H1 (cell line): Measurements from ENCODE around the gene JOSD1. TPM values are rescaled to one million over a fixed set of nuclear protein-coding genes. Genes with fewer than 3 reads are reported as not detected.
A peak's percentile ranks its signal among the peaks of the same experiment; 100 is the strongest.

ENCODE experiments used
- ATF2 ChIP-seq: IDR thresholded peaks from 2 replicates; pipeline ENCODE4 v1.6.1; 2012; ENCODE audit warnings: low read length, inconsistent platforms
- CHD7 ChIP-seq: fragments of 300-600 bp; sonication (generic); IDR thresholded peaks from 2 replicates; pipeline ENCODE4 v1.7.1; 2012; ENCODE audit warnings: low read length, moderate library complexity, mild to moderate bottlenecking, inconsistent platforms; ENCODE audit not compliant: insufficient replicate concordance
- CTCF ChIP-seq, 3 experiments: IDR thresholded peaks; 1 replicate in 2 of 3; 2 replicates in 1 of 3; pipeline versions ENCODE4 v1.5.1 to v1.6.1; 2011; ENCODE audit warnings: low read length in 3 of 3, mild to moderate bottlenecking in 3 of 3, inconsistent platforms in 2 of 3, low read depth in 1 of 3, moderate library complexity in 1 of 3; ENCODE audit not compliant: insufficient read depth in 1 of 3; ENCODE audit errors: control extremely low read depth in 1 of 3
- JUN ChIP-seq: IDR thresholded peaks from 2 replicates; pipeline ENCODE4 v1.6.1; 2011; ENCODE audit warnings: low read depth, mild to moderate bottlenecking, improper control_type of control experiment, low read length
- TEAD4 ChIP-seq: IDR thresholded peaks from 2 replicates; pipeline ENCODE4 v1.6.1; 2012; ENCODE audit warnings: low read depth, low read length, inconsistent platforms, mixed read lengths
- polyA plus RNA-seq, 7 experiments: library from polyadenylated mRNA; depleted of rRNA in 3 of 7; stranded (reverse) in 5 of 7; unstranded in 2 of 7; fragments of >200 nt in 5 of 7; fragments of 200-250 nt in 2 of 7; gene quantifications; 1 replicate in 5 of 7; 2 replicates in 1 of 7; 4 replicates in 1 of 7; pipeline versions ENCODE4 v1.2.1 to v1.2.3, GENCODE V29; 2011 to 2013; ENCODE audit warnings: missing spikeins in 2 of 7, mixed read lengths in 2 of 7
- total RNA-seq: library from RNA; stranded (reverse); fragmentation: NEBNext Ultra II Directional; extraction: Animal tissue kit (Norgen Biotek cat#: 25700); gene quantifications from 2 replicates; pipeline ENCODE4 v1.2.1, GENCODE V29; 2021

The JOSD1 gene
- total and polyA plus RNA-seq, 2 of the 8 experiments (the other 6 are each of a cell fraction or from before 2014, with no cell fraction given): 18.4 to 20.2 TPM

GRCh38 chr22:38681582-38682335, 19.0 kb downstream of the JOSD1 start, which contains the start of gene TOMM22 (continued):
- TF ChIP-seq CHD7 (no peak), TEAD4 (no peak), CTCF (IDR thresholded peaks at IDR 0.05; ENCODE audit: control extremely low read depth in 1 of 3, insufficient read depth in 1 of 3, low read depth in 1 of 3, low read length in 3 of 3) (peak; percentile 66 to 81 (median 79)), JUN (no peak), ATF2 (0 out of 2 replicates have a peak, but pooled peaks have one; percentile 19)
